SU-DHL-6 (cell line): ENCODE measurements around the gene C9orf152.
"Not testable (repeated sequence)": the region's sequence is repeated elsewhere in the genome, so short reads cannot be mapped to it uniquely, and the experiment has no call there.

ENCODE experiments used
- H2AFZ ChIP-seq: fragments of 200-600 bp; sonication (generic); 2 replicates; pipeline ENCODE4 v1.6.1; 2014; ENCODE audit warnings: low read depth, mild to moderate bottlenecking, moderate library complexity, mixed read lengths, antibody characterized with exemption, low read length; ENCODE audit not compliant: severe bottlenecking
- H3F3A ChIP-seq: fragments of 200-600 bp; shearing (Covaris generic); 2 replicates; pipeline ENCODE4 v1.6.0; 2016; ENCODE audit warnings: antibody characterized with exemption, mild to moderate bottlenecking; ENCODE audit not compliant: insufficient read depth
- H3K27ac ChIP-seq: fragments of 200-600 bp; sonication (generic); 2 replicates; pipeline ENCODE4 v1.5.1; 2016; ENCODE audit warnings: low read depth, mild to moderate bottlenecking, low read length, moderate library complexity, mixed read lengths
- H3K27me3 ChIP-seq: fragments of 200-600 bp; sonication (generic), shearing (Covaris generic); 2 replicates; pipeline ENCODE4 v1.6.0; 2014; ENCODE audit warnings: mild to moderate bottlenecking, low read length
- H3K36me3 ChIP-seq: fragments of 200-600 bp; sonication (generic); 2 replicates; pipeline ENCODE4 v1.6.1; 2014; ENCODE audit warnings: mild to moderate bottlenecking, low read length, mixed read lengths
- H3K4me2 ChIP-seq: fragments of 300-600, 200-600 bp; shearing (Covaris generic), sonication (generic); 2 replicates; pipeline ENCODE4 v1.6.0; 2014; ENCODE audit warnings: low read length, low read depth, mild to moderate bottlenecking; ENCODE audit not compliant: poor library complexity, severe bottlenecking
- H3K4me3 ChIP-seq: fragments of 200-600 bp; sonication (generic); 2 replicates; pipeline ENCODE4 v1.5.1; 2014; ENCODE audit warnings: antibody characterized with exemption, low read length, mild to moderate bottlenecking, mixed read lengths; ENCODE audit not compliant: insufficient read depth, poor library complexity, severe bottlenecking
- H3K79me2 ChIP-seq: fragments of 200-600 bp; sonication (generic); 2 replicates; pipeline ENCODE4 v1.6.1; 2014; ENCODE audit warnings: mild to moderate bottlenecking, low read length, moderate library complexity; ENCODE audit not compliant: insufficient read depth
- H3K9ac ChIP-seq: fragments of 200-600 bp; sonication (generic); 2 replicates; pipeline ENCODE4 v1.7.0; 2014; ENCODE audit warnings: mild to moderate bottlenecking, low read length
- H3K9me2 ChIP-seq: fragments of 200-600 bp; sonication (generic); replicated peaks from 2 replicates; pipeline ENCODE4 v1.6.1; 2014; ENCODE audit warnings: low read length; ENCODE audit not compliant: insufficient read depth
- H3K9me3 ChIP-seq: fragments of 200-600 bp; sonication (generic); 2 replicates; pipeline ENCODE4 v1.6.1; 2014; ENCODE audit warnings: low read length, mixed read lengths; ENCODE audit not compliant: insufficient read depth
- H4K20me1 ChIP-seq: fragments of 200-600 bp; sonication (generic); 2 replicates; pipeline ENCODE4 v1.6.1; 2014; ENCODE audit warnings: low read depth, mild to moderate bottlenecking, antibody characterized with exemption, low read length, moderate library complexity, mixed read lengths
- CTCF ChIP-seq: fragments of 200-600 bp; sonication (generic); IDR thresholded peaks from one replicate; pipeline ENCODE4 v1.5.1; 2017; ENCODE audit warnings: antibody characterized with exemption, mild to moderate bottlenecking, low read length, moderate library complexity; ENCODE audit not compliant: insufficient read depth, poor library complexity, severe bottlenecking
- EZH2phosphoT487 ChIP-seq: fragments of 200-600 bp; sonication (generic), shearing (Covaris generic); conservative IDR thresholded peaks from 2 replicates; pipeline ENCODE4 v1.6.1; 2018; ENCODE audit warnings: mild to moderate bottlenecking, antibody characterized with exemption, low read length, moderate library complexity, mixed read lengths

The C9orf152 gene

GRCh38 chr9:110207071-110207641, 803 bp downstream of the C9orf152 start:
- Histone ChIP-seq H3K9me3 (no peaks in the 10 kb centered on the region), H3K4me3 (no peak overlapping the region), H3K9me2 (no peaks in the 10 kb centered on the region), H3F3A (no peaks in the 10 kb centered on the region), H2AFZ (no peak overlapping the region), H3K27me3 (no peaks in the 10 kb centered on the region), H3K9ac (no peak overlapping the region), H3K4me2 (no peak overlapping the region), H3K27ac (no peak overlapping the region), H4K20me1 (no peaks in the 10 kb centered on the region), H3K79me2 (no peaks in the 10 kb centered on the region), H3K36me3 (no peaks in the 10 kb centered on the region)
- TF ChIP-seq CTCF (no peak), EZH2phosphoT487 (no peak)

DNA sequence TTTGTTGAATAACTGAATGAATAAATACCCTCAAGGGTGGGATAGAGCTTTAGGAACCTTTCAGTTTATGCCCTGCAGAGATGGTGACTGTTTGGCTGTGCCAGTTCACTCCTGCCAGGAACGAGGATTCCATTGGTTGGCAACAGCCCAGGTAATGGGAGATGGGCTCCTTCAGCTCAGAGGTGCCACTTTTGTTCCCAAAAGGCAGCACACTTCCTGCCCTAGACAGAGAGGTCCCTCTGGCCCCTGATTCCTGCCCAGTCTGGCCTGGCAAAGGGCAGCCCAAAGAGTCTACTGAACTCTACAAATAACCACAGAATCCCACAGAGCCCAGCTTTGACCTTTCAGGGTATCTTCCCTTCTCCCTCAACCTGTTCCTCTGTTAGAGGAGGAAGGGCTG, 1.6 kb downstream of the C9orf152 start:
- no peak overlapping the region for H3K4me2 ChIP-seq
- TF ChIP-seq CTCF (no peak), EZH2phosphoT487 (no peak)
- H3K9ac ChIP-seq = no peak overlapping the region
- H3K36me3 ChIP-seq = no peaks in the 10 kb centered on the region
- no peaks in the 10 kb centered on the region for H3K79me2 ChIP-seq
- H3K27ac ChIP-seq = no peak overlapping the region
- H2AFZ ChIP-seq = no peak overlapping the region
- H3K9me2 ChIP-seq = no peaks in the 10 kb centered on the region
- H3K27me3 ChIP-seq = no peaks in the 10 kb centered on the region
- H4K20me1 ChIP-seq = no peaks in the 10 kb centered on the region
- no peak overlapping the region for H3K4me3 ChIP-seq
- no peaks in the 10 kb centered on the region for H3K9me3 ChIP-seq
- no peaks in the 10 kb centered on the region for H3F3A ChIP-seq

DNA sequence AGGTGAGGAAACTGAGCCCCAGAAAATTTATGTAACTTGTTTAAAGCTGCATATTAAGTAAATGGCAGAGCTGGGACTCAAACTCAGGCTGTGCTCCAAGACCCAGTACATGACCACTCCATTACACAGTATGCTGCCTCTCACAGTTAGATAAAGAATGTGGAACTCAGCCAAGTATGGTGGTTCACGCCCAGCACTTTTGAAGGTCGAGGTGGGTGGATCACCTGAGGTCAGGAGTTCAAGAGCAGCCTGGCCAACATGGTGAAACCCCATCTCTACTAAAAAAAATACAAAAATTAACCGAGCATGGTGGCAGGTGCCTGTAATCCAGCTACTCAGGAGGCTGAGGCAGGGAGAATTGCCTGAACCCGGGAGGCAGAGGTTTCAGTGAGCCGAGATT, 2.3 kb downstream of the C9orf152 start:
- H3K4me3 ChIP-seq, H3K27me3 ChIP-seq, H3K27ac ChIP-seq: not testable (repeated sequence)

DNA sequence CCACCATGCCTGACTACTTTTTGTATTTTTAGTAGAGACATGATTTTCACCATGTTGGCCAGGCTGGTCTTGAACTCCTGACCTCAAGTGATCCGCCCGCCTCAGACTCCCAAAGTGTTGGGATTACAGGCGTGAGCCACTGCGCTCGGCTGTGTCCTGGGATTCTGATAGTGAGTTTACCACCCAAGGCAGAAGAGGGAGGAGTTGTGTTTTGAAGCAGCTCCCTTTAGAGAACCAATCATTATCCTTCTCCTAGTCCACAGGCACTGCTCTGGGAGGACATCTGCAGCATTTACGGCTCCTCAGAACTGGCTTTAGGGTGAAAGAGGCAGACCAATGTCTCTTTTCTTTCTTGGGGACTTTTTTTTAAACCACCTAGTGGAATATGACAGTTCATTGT, 5.7 kb downstream of the C9orf152 start:
- Histone ChIP-seq H2AFZ (no peak overlapping the region), H4K20me1 (no peaks in the 10 kb centered on the region), H3K4me2 (no peak overlapping the region), H3K27ac (no peak overlapping the region), H3K79me2 (no peaks in the 10 kb centered on the region), H3K9me2 (no peaks in the 10 kb centered on the region), H3F3A (no peaks in the 10 kb centered on the region), H3K9ac (no peak overlapping the region), H3K9me3 (no peaks in the 10 kb centered on the region), H3K27me3 (no peaks in the 10 kb centered on the region), H3K36me3 (no peaks in the 10 kb centered on the region), H3K4me3 (no peak overlapping the region)
- TF ChIP-seq EZH2phosphoT487 (no peak), CTCF (no peak)

More for the DNA sequence above, 2.3 kb downstream of the C9orf152 start:
- H3K4me2 ChIP-seq, H4K20me1 ChIP-seq, H3K9ac ChIP-seq, H3K9me3 ChIP-seq, H3K36me3 ChIP-seq, H3K79me2 ChIP-seq, H3K9me2 ChIP-seq, H2AFZ ChIP-seq, H3F3A ChIP-seq: not testable (repeated sequence)
